HG03432 (cell line): Measurements from ENCODE around the gene CHRM2.

Source experiments
- ATAC-seq: cut with Tn5 transposase; IDR thresholded peaks from one replicate; pipeline ENCODE4 v1.9.1; 2021; ENCODE audit warnings: mild to moderate bottlenecking, moderate library complexity; ENCODE audit not compliant: unreplicated experiment

The CHRM2 gene

GRCh38 chr7:137017221-137017620 is 148.8 kb downstream of the CHRM2 start:
- ATAC-seq = no peak

- ATAC-seq = no peak
Measured at GRCh38 chr7:137018468-137018867, 150.0 kb downstream of the CHRM2 start.

- ATAC-seq = no peak
Measured at GRCh38 chr7:137020351-137020750, 151.9 kb downstream of the CHRM2 start.

- no peak for ATAC-seq
Measured at GRCh38 chr7:137025469-137026175, 157.2 kb downstream of the CHRM2 start.

- no peak for ATAC-seq
Measured at GRCh38 chr7:137026176-137026500, 157.7 kb downstream of the CHRM2 start.

GRCh38 chr7:137032436-137032835 is 164.0 kb downstream of the CHRM2 start:
- no peak for ATAC-seq

GRCh38 chr7:137036768-137037167 is 168.3 kb downstream of the CHRM2 start:
- ATAC-seq = no peak

- no peak for ATAC-seq
Measured at GRCh38 chr7:137038706-137039105, 170.3 kb downstream of the CHRM2 start.

- no peak for ATAC-seq
Measured at GRCh38 chr7:137040745-137041144, 172.3 kb downstream of the CHRM2 start.

GRCh38 chr7:137045573-137045972 is 177.1 kb downstream of the CHRM2 start:
- ATAC-seq = no peak

GRCh38 chr7:137069249-137069963 is 201.0 kb downstream of the CHRM2 start:
- ATAC-seq = no peak
